ENCODE results near the gene SCN4B. TPM values are rescaled to one million over a fixed set of nuclear protein-coding genes. Genes with fewer than 3 reads are reported as not detected.
"Not testable (repeated sequence)": the region's sequence is repeated elsewhere in the genome, so short reads cannot be mapped to it uniquely, and the experiment has no call there.

Gene SCN4B
- 3.5 TPM for total RNA-seq

DNA sequence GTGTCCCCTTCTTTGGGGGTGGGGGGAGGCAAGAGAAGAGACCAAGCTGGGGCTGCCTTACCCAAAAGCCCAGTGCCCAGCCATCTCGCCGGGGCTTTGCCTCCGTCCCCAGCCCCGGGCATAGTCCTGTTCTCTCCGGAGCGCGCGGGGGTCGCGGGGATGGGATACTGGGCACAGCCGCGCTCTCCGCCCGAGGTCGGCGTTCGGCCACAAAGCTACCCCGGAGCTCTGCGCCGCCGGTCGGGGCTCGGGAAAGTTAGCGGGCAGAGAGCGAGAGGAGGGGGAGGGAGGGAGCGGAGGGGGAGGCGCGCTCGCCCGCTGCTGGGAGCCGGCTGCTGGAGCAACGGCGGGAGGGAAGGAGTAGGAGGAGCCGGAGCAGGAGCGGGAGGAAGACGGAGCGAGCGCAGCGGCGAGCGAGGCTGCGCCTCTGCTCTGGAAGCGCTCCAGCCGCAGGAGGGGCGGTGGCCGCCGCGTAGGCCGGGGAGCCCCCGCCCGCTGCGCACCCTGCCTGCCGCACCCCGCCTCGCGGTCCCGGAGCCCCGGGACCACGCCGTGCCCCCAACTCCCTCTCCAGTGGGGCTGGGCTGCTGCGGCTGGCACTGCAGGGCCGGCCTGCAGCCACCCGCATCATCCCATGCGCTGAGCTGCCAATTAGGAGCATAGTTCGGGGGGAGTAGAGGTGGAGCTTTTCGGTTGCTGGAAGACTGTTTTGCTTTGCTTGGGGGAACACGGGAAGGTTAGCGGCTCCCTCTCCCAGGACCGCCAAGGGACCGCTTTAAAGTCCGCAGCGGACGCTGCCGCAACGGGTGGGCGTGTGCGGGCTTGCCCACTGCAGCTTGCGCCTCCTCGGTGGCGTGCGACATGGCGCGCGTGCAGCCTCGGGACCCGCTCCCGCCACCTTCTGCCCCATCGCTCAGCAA, at the start of gene SCN4B:
Gene SCN4B, minus strand, starts transcription at position 272 of the 920 bp plus-strand sequence. Its CDS starts 150 bp downstream, at position 122.
- DNase-seq (ENCODE audit: low spot score), result peak; percentile 50

DNA sequence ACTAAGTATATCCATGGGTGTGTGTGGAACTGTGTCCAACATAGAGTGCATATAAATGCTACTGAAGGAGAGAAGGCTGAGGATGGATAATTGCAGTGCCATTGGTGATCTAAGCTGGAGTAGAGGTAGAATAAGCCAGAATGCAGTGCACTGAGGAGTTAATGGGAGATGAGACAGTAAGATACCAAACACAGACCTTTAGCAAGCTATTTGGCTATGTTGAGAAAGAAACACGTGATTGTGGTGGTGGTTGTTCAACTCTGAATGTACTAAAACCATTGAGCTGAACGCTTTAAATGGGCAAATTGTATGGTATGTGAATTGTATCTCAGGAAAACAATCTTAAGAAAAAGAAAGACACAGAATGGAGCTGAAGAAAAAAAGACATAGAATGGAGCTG, 49.3 kb upstream of the SCN4B start:
- no peak for DNase-seq (ENCODE audit: low spot score)

GRCh38 chr11:118200901-118201680, 48.5 kb upstream of the SCN4B start:
- no peak for DNase-seq (ENCODE audit: low spot score)

- DNase-seq (ENCODE audit: low spot score), result no peak
These were observed 47.9 kb upstream of the SCN4B start for GRCh38 chr11:118200497-118200896.

- DNase-seq (ENCODE audit: low spot score), result no peak
These were observed 46.5 kb upstream of the SCN4B start for GRCh38 chr11:118199135-118199534.

DNA sequence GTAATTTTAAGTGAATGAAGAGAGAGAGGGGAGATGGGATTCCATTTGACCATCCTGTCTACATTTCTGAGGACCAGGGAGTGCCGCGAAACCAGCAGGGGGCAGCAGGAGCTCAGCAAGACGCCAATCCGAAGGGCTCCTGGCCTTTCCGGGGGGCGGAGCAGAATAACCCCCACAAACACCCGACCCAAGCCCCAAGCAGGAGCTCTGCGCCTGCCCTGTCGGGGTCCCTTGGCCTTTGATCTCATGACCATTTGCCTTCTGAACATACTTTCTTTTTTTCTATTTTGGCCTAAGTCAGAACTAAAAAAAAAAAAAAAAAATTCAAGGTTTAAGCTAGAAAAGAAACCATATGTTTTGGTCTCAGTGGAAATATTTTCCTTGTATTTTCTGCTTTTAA, 45.7 kb upstream of the SCN4B start:
- peak; percentile 82 for DNase-seq (ENCODE audit: low spot score)

DNA sequence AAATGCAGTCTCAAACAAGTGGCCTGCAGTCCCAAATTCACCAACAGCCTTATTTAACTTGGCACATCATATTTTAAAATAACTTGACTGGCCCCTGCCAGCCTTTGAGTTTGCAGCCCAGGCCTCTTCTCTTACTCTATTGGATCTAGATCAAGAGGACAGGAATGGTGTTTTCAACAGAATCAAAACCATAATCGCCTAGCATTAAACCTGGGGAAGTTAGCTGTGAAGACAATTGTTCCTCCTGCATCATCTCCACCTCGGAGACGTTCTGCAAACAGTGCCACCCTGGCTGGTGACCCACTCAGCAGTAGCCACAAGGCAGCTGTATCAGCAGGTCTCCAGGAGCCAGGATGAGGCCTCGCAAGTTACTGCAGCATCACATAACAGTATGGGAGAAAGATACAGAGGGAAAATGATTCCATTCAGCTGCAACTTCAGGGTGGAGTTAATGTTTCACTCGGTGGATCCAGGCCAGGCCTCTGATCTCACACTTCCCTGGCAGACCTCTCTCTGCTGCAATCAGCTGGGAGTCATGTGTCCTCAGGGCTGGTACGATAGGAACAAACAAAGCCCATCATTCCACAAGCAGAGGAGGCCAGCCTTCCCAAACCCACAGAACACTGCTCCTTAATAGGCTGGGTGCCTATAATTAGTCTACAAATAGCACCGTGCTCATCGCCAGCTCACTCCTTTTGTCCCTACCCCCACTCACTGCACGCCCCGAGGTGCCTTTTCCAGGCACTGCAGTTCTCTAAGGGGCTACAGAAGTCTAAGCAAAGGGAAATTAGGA, 42.4 kb upstream of the SCN4B start:
- peak; percentile 93 for DNase-seq (ENCODE audit: low spot score)

GRCh38 chr11:118193910-118194566, 41.4 kb upstream of the SCN4B start:
- DNase-seq (ENCODE audit: low spot score), result no peak

- DNase-seq (ENCODE audit: low spot score), result not testable (repeated sequence)
These were observed 40.2 kb upstream of the SCN4B start for GRCh38 chr11:118192817-118193216.

DNA sequence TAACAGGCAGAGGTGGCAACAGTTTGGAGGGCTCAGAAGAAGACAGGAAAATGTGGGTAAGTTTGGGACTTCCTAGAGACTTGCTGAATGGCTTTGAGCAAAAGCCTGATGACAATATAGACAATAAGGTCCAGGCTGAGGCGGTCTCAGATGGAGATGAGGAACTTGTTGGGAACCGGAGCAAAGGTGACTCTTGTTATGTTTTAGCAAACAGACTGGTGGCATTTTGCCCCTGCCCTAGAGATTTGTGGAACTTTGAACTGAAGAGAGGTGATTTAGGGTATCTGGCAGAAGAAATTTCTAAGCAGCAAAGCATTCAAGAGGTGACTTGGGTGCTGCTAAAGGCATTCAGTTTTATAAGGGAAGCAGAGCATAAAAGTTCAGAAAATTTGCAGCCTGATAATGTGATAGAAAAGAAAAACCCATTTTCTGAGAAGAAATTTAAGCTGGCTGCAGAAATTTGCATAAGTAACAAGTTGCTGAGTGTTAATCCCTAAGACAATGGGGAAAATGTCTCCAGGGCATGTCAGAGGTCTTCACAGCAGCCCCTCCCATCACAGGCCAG, 38.4 kb upstream of the SCN4B start:
- not testable (repeated sequence) for DNase-seq (ENCODE audit: low spot score)

DNA sequence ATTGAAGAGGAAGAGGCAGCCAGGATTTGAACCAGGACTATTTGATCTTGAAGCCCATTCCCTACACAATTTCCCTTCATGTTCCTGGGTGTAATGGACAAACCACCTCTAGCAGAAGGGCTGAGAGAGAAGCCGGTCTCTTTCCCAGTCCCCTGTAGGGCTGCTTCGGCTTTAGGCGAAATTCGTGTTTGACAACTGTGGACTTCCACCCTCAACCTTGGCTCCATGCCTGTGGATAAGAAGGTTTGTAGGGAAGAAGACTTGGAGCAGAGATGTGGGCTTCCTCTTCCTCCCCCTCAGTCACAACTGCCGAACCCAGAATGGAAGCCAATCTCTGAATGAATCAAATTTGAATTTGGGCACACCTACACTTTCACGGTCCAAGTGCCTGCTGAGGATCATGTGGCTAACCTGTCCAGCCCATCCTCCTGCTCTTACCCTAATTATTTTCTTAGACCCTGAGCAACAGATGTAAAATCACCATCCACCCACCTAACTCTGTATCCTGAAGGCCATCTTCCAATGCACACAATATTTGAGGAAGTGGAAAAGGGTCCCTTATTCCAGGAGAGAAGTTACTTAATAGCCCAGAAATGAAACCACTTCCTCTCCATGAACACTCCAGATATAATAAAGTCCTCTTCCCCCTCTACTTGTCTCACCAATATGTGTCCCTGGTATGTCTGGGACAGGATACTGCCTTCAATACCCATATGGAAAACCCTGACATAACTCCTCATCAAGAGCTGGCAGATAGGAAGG, 33.9 kb upstream of the SCN4B start:
- peak; percentile 29 for DNase-seq (ENCODE audit: low spot score)

- no peak for DNase-seq (ENCODE audit: low spot score)
These were observed 32.4 kb upstream of the SCN4B start for GRCh38 chr11:118184784-118185579.

GRCh38 chr11:118183691-118184090, 31.1 kb upstream of the SCN4B start:
- not testable (repeated sequence) for DNase-seq (ENCODE audit: low spot score)

DNA sequence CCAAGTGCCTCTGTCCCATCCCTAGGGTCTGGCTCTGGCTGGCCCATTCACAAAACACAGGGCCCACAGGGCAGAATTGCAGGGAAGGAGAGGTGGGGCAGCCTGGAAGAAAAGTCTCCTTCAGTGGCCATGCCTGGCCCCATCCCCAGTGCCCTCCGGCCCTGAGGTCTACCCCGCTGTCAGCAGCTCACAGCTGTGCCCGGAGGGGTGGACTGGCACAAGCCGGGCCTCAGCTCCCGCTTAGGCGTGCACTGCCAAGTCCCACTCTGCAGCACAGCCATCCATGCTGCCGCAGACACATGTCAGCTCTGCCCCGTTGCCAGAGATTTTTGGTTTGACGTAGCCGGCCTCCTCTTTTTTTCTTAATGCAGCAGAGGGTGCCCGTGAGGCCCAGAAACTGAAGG, 27.7 kb upstream of the SCN4B start:
- DNase-seq (ENCODE audit: low spot score), result peak; percentile 34

- no peak for DNase-seq (ENCODE audit: low spot score)
These were observed 24.1 kb upstream of the SCN4B start for GRCh38 chr11:118176778-118177134.

DNA sequence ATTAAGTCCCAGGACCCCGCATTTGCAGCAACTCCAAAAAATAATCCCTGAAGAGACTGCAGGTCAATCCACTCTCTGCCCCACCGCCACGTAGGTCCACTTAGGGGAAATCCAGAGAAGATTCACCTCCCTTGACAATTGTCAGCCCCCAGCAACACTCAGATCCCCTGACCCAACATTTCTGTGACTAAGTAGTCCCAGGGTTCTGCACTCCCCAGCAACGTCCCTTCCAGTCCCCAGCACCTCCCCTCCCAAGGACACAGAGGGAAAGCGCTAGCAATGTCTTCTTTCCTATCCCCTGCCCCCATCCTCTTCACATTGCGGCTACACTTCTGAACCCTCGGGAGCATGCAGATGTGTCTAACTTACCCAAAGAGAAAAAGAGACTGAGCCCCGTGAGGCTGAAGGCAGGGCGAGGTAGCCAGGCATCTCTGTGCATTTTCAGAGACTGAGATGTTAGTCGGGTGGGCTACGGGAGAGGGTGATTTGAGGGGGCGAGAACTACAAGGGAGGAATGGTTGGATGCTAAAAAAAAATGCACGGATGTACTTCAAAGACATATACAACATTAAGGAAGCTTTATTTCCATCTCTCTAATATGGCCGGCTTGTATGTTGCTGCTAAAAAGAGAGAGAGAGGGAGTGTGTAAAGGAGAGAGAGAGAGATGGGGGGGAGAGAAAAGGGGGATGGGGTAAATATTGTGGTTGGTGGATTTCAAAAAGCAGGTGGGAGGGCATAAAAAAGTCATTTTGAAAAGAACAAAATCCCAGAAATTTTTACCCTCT, 23.6 kb upstream of the SCN4B start, which contains the start of gene SCN2B:
Gene SCN2B, minus strand, starts transcription at position 647 of the 785 bp plus-strand sequence. Its CDS starts 208 bp downstream, at position 439.
- no peak for DNase-seq (ENCODE audit: low spot score)

GRCh38 chr11:118175031-118175992, 22.7 kb upstream of the SCN4B start:
- DNase-seq (ENCODE audit: low spot score), result no peak
